GM19452 (cell line): ENCODE measurements around the gene SPON1.
"Not testable (repeated sequence)": the region's sequence is repeated elsewhere in the genome, so short reads cannot be mapped to it uniquely, and the experiment has no call there.

Source experiments
- ATAC-seq: cut with Tn5 transposase; IDR thresholded peaks from one replicate; pipeline ENCODE4 v1.9.1; 2021; ENCODE audit not compliant: unreplicated experiment

SPON1 gene

DNA sequence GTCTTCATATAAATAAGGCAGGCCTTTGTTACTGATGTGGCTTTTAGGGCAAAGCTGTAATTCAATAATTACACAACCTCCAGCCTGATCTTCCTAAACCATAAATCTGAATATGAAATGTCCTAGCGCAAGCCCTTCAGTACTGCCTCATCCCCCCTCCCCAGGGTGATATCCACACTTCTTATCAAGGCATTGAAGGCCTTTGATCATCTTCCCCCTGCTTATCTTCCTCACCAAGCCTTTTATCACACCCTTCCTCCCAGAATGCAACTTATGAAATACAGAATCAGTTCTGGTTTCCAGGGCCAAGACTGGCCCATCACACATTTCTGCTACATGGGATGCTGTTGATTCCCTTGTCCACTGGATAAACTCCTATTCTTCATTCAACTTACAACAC lies 12.1 kb downstream of the SPON1 start:
- ATAC-seq: no peak

DNA sequence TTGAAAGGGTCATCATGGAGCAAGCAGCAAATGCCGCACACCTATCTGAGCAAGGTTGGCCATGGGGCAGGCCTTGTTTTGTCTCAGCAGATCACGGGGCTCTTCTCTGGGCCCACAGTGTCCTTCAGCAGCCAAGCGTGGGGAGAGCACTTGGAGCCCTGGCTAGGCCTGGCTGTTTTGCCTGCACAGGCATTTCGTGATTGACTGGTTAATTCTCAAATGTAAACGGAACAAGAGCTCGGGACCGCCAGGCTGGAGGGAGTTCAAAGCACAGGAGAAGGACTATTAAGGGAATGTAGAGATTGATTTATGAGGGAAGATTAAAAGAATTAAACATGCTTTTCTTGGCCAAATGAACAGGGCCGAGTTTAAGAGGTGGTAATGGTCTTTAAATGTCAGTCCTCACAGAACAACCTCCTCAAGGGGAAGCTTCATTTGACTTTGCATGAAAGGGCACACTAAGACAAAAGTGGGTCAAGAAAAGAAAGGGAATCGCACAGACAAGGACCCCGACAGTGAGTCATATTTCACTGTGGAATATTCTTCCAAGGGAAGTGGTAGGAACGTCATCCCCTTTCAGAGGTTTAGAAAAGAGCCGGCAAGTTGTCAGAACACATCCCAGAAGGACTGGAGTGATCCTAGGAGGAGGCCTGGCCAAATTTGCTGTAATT lies 20.7 kb downstream of the SPON1 start:
- no peak for ATAC-seq

DNA sequence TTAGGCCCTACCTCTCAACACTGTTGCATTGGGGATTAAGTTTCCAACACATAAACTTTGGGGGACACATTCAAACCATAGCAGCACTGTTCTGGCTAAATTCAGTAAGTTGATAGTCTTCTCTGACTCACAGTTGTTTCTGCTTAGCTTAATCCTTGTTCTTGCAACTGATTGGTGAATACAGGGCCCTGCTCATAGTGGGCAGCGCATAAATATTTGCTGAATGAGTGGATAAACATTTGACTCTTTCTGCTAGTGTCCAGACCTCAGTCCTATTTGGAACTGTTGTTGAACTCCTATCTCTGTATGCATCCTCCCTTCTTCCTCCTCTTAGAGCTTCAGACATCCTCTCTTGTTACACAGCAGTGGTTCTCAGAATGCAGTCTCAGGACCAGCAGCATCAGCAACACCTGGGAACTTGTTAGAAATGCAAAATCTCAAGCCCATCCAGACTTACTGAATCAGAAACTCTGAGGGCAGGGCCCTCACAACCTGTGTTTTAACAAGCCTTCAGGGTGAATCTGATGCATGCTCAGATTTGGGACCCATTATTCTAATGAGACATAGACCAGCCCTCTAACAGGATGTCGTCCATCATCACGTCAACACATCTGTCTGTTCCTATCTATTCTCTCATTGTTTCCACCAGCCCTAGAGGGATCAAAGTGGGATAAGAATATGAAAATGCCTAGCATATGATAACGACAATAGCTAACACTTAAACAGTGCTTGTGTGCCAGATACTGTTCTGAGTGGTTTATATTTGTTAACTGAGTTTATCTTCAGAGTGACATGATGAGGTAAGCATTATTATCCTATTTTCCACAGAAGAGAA lies 22.3 kb downstream of the SPON1 start:
- ATAC-seq: no peak

GRCh38 chr11:13986695-13987094 lies 24.2 kb downstream of the SPON1 start:
- not testable (repeated sequence) for ATAC-seq

DNA sequence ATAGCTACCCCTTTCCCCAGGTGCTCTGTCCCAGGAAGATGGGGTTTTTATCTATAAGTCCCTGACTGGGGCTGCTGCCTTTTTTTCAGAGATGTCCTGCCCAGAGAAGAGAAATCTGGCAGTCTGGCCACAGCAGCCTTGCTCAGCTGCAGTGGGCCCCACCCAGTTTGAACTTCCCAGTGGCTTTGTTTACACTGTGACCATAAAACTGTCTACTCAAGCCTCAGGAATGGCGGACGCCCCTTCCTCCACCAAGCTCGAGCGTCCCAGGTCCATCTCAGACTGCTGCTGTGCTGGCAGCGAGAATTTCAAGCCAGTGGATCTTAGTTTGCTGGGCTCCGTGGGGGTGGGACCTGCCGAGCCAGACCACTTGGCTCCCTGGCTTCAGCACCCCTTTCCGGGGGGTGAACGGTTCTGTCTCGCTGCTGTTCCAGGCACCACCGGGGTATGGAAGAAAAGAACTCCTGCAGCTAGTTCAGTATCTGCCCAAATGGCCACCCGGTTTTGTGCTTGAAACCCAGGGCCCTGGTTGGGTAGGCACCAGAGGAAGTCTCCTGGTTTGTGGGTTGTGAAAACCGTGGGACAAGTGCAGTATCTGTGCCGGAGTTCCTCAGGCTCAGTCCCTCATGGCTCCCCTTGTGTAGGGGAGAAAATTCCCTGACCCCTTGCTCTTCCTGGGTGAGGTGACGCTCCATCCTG lies 29.8 kb downstream of the SPON1 start:
- not testable (repeated sequence) for ATAC-seq

GRCh38 chr11:13993096-13993765 lies 30.7 kb downstream of the SPON1 start:
- no peak for ATAC-seq

DNA sequence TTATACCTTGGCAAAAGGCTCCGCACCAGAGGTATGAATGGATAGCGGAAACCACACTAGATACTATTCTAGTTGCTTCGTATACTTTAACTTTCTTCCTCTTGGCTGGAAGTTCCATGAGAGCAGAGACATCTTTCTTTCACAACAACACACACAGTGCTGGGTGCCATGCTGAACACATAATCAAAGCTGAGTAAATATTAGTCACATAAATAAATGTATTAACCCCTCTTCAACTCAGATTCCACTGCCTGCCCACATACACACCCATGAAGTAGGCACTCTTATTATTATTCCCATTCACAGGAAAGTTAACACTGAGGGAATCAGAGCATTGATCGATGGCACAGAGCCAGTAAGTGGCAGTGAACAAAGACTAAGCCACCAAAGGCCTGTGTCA lies 35.4 kb downstream of the SPON1 start:
- ATAC-seq: no peak

GRCh38 chr11:13999704-14000103 lies 37.2 kb downstream of the SPON1 start:
- no peak for ATAC-seq

DNA sequence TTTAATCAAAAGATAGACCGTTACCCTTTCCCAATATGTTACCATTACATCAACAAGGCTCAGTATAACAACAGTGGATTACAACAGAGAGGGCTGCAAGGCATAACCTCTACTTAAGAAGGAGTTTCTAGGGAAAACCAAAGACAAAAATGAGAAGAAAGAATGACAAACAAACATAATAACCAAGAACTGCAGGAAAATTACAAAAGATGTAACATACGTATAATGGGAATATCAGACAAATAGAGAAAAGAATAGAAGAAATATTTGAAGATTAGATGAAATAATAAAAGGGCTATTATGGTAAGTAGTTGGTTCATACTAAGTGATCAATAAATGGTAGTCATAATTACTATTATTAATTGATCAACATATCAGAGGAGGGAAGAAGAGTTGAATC lies 39.1 kb downstream of the SPON1 start:
- no peak for ATAC-seq

DNA sequence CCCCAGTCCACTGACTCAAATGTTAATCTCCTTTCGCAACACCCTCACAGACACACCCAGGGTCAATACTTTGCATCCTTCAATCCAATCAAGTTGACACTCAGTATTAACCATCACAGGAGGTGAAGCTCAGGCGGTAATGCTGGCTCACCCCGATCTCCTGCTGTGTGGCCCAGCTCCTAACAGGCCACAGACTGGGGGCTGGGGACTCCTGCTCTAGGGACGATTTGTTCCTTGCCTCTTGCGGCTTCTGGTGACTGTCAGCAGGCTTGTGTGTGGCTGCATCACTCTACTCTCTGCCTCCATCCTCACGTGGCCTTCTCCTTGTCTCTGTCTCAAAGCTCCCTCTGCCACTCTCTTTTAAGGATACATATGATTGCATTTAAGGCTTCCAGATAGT lies 45.0 kb downstream of the SPON1 start:
- ATAC-seq: no peak

- ATAC-seq: no peak
These were observed 48.1 kb downstream of the SPON1 start for GRCh38 chr11:14010665-14011064.

GRCh38 chr11:14012846-14013245 lies 50.3 kb downstream of the SPON1 start:
- ATAC-seq: no peak

DNA sequence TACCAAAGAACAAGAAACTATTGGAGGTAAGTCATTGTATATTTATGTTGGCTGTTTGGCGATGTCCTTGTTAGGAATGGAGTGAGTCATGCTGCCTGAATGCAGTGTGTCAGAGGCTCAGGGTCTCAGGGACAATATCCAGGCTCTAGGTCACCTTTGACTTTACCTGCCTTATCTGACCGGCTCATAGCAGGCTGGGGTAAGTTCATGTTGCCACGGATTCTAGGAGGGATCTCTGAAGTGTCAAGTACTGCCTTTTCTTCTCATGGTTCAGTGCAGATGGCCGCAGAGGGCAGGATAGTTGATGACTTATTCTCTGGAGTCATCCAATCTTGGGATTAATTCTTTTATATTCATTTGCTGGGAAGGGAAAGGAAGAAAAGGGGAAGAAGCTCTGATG lies 53.2 kb downstream of the SPON1 start:
- ATAC-seq: no peak

DNA sequence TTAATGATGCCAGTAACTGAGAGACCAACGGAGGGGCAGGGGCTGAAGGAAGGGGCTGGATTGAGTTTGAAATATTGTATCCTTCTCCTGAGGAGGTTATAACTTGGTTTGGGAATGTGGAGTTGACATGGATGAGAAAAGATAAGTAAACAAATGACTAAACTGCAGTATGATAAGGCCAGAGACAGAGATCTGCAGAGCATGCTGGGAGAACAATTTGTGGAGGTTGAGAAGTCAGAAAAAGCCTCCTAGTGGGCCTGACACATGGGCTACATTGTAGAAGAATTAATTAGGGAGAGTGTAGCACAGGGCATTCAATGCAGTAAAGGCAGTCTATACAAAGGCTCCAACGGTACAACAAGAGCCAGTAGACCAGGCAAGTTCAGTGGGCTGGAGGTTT lies 55.9 kb downstream of the SPON1 start:
- ATAC-seq: no peak

DNA sequence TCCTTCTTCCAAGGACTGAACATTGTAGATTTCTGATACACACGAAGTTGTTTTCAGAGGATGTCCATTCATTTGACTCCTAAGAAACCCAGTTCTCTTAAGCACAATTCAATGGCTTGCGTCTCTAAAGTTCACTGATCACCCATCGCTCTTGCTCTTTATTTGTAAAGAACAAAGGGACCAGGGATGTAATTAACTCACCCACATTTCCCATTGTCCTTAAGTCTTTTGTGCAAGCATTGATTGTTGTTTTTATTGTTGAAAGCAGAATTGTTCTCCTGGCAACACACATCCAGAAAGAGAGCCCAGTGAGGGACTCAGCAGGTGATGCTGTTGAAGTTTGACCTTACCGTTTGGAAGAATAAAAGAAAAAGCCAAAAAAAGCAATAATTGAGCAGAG lies 59.2 kb downstream of the SPON1 start:
- ATAC-seq: no peak

- ATAC-seq: no peak
These were observed 59.7 kb downstream of the SPON1 start for GRCh38 chr11:14022251-14022650.

DNA sequence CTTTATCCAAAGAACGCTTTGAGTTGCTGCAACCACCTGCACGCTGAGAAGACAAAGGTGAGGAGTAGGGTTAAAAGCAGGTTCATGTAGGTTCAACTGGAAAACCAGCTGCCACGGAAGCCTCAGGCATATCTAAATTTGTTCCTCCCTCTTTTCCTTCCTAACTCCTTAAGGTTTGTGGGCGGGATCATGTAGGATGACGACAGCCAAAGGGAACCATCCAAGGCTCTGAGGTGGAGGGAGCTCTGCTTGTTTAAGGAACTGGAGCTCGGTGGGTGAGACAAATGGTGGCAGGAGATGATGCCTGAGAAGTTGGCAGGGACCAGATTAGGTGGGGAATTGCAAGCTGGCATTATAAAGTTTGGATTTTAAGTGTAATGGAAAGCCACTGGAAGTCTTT lies 60.3 kb downstream of the SPON1 start:
- no peak for ATAC-seq

DNA sequence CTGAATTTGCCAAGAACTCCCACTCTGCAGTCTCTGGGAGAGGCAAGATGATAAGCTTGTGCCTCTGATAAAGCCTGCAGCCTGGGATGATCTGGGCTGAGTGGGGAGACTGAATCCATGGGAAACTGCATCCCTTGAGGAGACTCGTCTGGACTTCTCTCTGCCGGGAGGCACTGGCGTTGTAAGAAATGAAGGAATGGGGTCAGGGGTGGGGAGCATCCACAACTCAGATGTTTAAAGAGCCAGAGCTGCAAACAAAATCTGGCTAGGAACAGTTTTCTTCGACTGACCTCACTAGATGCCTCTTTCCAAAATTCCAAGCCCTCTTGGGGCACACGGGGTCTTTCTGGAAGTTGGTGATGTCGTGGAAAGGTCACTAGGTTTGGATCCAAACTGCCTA lies 64.4 kb downstream of the SPON1 start:
- no peak for ATAC-seq

DNA sequence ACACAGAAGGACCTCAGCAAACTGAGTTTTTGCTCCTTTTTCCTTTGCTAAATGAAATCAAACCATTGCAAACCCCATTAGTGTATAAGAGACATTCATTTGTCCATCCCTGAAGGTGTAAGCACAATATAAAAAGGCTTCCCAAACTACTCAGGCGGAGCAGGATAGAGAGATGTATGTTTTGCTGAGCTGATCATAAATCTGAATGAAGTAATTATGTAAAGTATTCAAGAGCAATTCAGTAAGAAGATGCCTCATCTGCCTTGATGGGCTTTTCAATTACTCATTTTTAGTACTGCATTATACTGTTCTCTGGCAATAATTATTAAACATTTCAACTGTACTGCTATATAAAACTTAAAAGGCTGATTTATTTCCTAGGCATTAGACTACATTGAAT lies 65.0 kb downstream of the SPON1 start:
- ATAC-seq: no peak

GRCh38 chr11:14029440-14029839 lies 66.9 kb downstream of the SPON1 start:
- ATAC-seq: no peak
